Measurements from ENCODE around the gene NKAP. TPM values are rescaled to one million over a fixed set of nuclear protein-coding genes. Genes with fewer than 3 reads are reported as not detected.

The NKAP gene
- total RNA-seq, result 10 to 100 TPM in 1 of 2 donors, 1 to 10 TPM in 1; 5.8 to 13.0 TPM

- DNase-seq (ENCODE audit: low spot score) (peak; percentile 9), ATAC-seq (ENCODE audit: insufficient number of reproducible peaks, low FRiP score, low read depth) (peak; percentile 79)
- Histone ChIP-seq H3K27me3 (replicated peaks; ENCODE audit: insufficient read depth) (no peaks in the 10 kb centered on the region), H3K4me3 (peak within 1 kb of the TSS; percentile 85), H3K4me1 (ENCODE audit: control insufficient read depth in 1 of 2, low read depth in 2 of 2) (peaks cover 3 to 13% of the 10 kb centered on the region in 2 donors), H3K9me3 (no peaks in the 10 kb centered on the region), H3K27ac (peak within 1 kb of the TSS; percentile 81 to 84), H3K36me3 (no peaks in the 10 kb centered on the region)
- no peak for TF ChIP-seq CTCF (IDR thresholded peaks at IDR 0.05)
These were observed at the start of gene NKAP for GRCh38 chrX:119943185-119943988. Gene NKAP, minus strand, starts transcription at chrX:119943751. Its CDS starts 146 bp downstream, at chrX:119943605.

GRCh38 chrX:119991005-119991787 lies 47.6 kb upstream of the NKAP start:
- Histone ChIP-seq H3K36me3 (no peaks in the 10 kb centered on the region), H3K4me1 (ENCODE audit: control insufficient read depth in 1 of 2, low read depth in 2 of 2) (peaks cover 0 to 9% of the 10 kb centered on the region in 2 donors), H3K27ac (no peak overlapping the region), H3K4me3 (peak overlapping the region; percentile 45), H3K27me3 (replicated peaks; ENCODE audit: insufficient read depth) (no peaks in the 10 kb centered on the region), H3K9me3 (no peaks in the 10 kb centered on the region)
- no peak for DNase-seq (ENCODE audit: low spot score)
- TF ChIP-seq CTCF (IDR thresholded peaks at IDR 0.05), result no peak
- ATAC-seq (ENCODE audit: insufficient number of reproducible peaks, low FRiP score, low read depth), result no peak

- H3K9me3 ChIP-seq, result no peaks in the 10 kb centered on the region
- no peaks in the 10 kb centered on the region for H3K27me3 ChIP-seq (replicated peaks; ENCODE audit: insufficient read depth)
- H3K4me1 ChIP-seq (ENCODE audit: control insufficient read depth in 1 of 2, low read depth in 2 of 2), result peaks cover 0 to 9% of the 10 kb centered on the region in 2 donors
- DNase-seq (ENCODE audit: low spot score) (no peak), ATAC-seq (ENCODE audit: insufficient number of reproducible peaks, low FRiP score, low read depth) (no peak)
- TF ChIP-seq CTCF (IDR thresholded peaks at IDR 0.05), result no peak
- no peak overlapping the region for H3K27ac ChIP-seq
- H3K4me3 ChIP-seq, result peak overlapping the region; percentile 45
- H3K36me3 ChIP-seq, result no peaks in the 10 kb centered on the region
These were observed 47.0 kb upstream of the NKAP start for GRCh38 chrX:119990556-119991004.

- peaks cover 0 to 9% of the 10 kb centered on the region in 2 donors for H3K4me1 ChIP-seq (ENCODE audit: control insufficient read depth in 1 of 2, low read depth in 2 of 2)
- no peak for ATAC-seq (ENCODE audit: insufficient number of reproducible peaks, low FRiP score, low read depth)
- DNase-seq (ENCODE audit: low spot score), result no peak
- no peak overlapping the region for H3K4me3 ChIP-seq
- no peaks in the 10 kb centered on the region for H3K9me3 ChIP-seq
- no peak for TF ChIP-seq CTCF (IDR thresholded peaks at IDR 0.05)
- no peak overlapping the region for H3K27ac ChIP-seq
- H3K27me3 ChIP-seq (replicated peaks; ENCODE audit: insufficient read depth), result no peaks in the 10 kb centered on the region
- no peaks in the 10 kb centered on the region for H3K36me3 ChIP-seq
These were observed 46.5 kb upstream of the NKAP start for GRCh38 chrX:119989905-119990555.

- no peaks in the 10 kb centered on the region for H3K36me3 ChIP-seq
- H3K4me3 ChIP-seq, result no peak overlapping the region
- H3K4me1 ChIP-seq (ENCODE audit: control insufficient read depth in 1 of 2, low read depth in 2 of 2), result peaks cover 0 to 7% of the 10 kb centered on the region in 2 donors
- TF ChIP-seq CTCF (IDR thresholded peaks at IDR 0.05), result no peak
- H3K27ac ChIP-seq, result no peak overlapping the region
- H3K27me3 ChIP-seq (replicated peaks; ENCODE audit: insufficient read depth), result no peaks in the 10 kb centered on the region
- ATAC-seq (ENCODE audit: insufficient number of reproducible peaks, low FRiP score, low read depth) (no peak), DNase-seq (ENCODE audit: low spot score) (no peak)
- H3K9me3 ChIP-seq, result no peaks in the 10 kb centered on the region
These were observed 42.7 kb upstream of the NKAP start for GRCh38 chrX:119986203-119986602.

Data from thoracic aorta (tissue), 2 donors.